ENCODE measurements around the gene ITGB8.

- TF ChIP-seq EZH2 (IDR thresholded peaks at IDR 0.05; ENCODE audit: low read length, unreplicated experiment), result no peak
- TF ChIP-seq CTCF (conservative IDR thresholded peaks at IDR 0.05; ENCODE audit: low read depth, low read length), result no peak
Measured at GRCh38 chr7:20424500-20424899, 93.8 kb downstream of the ITGB8 start.
